Renal cortex interstitium (tissue), 11 donors: Measurements from ENCODE around the gene C1QTNF1. TPM values are rescaled to one million over a fixed set of nuclear protein-coding genes. Genes with fewer than 3 reads are reported as not detected.
"Not testable (repeated sequence)": the region's sequence is repeated elsewhere in the genome, so short reads cannot be mapped to it uniquely, and the experiment has no call there.

Experiments
- DNase-seq, 11 donors: peaks; one replicate each; pipeline ENCODE4 v3.0.0-alpha.2; 2013; ENCODE audit warnings: low read depth in 9 of 11, low spot score in 4 of 11; ENCODE audit errors: extremely low read depth in 1 of 11
- polyA plus RNA-seq, 3 donors: library from polyadenylated mRNA; unstranded; fragments of 120-200 nt; gene quantifications; one replicate each; pipeline ENCODE4 v1.2.1, GENCODE V29; 2013; ENCODE audit not compliant: insufficient read length in 3 of 3

Gene C1QTNF1
- polyA plus RNA-seq, 3 donors: 2.1 to 3.1 (median 2.9) TPM

DNA sequence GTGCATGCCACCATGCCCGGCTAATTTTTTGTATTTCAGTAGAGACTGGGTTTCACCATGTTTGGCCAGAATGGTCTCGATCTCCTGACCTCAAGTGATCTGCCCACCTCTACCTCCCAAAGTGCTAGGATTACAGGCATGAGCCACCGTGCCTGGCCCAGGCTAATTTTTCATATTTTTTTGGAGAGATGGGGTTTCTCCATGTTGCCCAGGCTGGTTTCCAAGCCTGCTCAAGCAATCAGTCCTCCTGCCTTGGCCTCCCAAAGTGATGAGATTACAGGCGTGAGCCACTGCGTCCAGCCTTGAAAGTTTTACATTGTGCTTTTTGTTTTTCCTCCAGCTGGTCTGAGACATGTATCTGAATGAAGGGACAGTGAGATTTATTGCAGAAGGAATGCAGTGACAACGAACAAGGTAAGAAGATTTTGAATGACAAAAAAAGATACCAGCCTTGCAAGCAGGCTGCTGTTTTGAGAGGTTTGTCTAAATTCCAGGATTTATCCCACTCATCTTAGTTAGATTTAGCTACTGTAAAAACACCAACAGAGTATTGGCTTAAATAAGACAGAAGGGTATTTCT is 47.3 kb downstream of the C1QTNF1 start:
- DNase-seq: no peak

DNA sequence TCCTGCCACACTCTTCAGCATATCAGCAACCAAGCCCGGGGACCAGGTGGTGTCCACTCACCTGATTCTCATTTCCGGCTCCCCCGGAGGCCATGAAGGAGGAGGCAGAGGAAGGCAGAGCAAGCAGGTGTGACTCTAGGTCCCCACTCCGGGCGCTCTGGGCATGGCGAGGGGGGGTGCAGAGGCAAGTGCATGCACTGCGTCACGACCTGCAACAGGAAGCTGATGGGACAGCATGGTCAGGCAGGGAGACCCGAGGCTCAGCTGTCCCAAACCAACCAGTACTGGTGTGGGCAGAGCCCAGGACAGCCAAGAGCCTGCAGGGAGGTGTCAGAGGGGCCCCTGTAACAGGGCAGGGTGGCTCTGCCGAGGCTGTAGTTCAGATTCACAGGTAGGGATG is 48.6 kb downstream of the C1QTNF1 start:
- no peak for DNase-seq

GRCh38 chr17:79073016-79073705 is 49.2 kb downstream of the C1QTNF1 start:
- DNase-seq: no peak

GRCh38 chr17:79073706-79074088 is 49.7 kb downstream of the C1QTNF1 start:
- no peak for DNase-seq

GRCh38 chr17:79074121-79074648 is 50.2 kb downstream of the C1QTNF1 start:
- DNase-seq: not testable (repeated sequence)

GRCh38 chr17:79074649-79075445 is 50.9 kb downstream of the C1QTNF1 start, which contains the start of gene ENGASE:
ENGASE (plus strand) TSS chr17:79074824; CDS start chr17:79074945, 121 bp downstream.
- DNase-seq: peak; percentile 72 to 92 (median 86)

GRCh38 chr17:79075446-79075750 is 51.4 kb downstream of the C1QTNF1 start:
- no peak for DNase-seq

- DNase-seq: no peak
These were observed 52.0 kb downstream of the C1QTNF1 start for GRCh38 chr17:79075861-79076406.

DNA sequence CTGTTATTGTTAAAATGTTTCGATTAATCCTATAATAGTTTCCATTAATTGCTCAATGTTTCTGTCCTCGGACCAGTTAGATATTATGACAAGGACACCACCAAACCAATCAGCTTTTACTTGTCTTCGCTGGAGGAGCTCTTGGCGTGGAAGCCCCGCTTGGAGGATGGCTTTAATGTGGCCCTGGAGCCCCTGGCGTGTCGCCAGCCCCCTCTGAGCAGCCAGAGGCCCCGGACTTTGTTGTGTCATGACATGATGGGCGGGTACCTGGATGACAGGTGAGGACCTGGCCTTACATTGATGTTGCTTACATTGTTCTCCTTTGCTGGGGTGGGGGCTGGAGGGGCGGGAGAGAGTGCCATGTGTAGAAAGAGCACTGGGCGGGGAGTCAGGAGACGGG is 53.6 kb downstream of the C1QTNF1 start:
- DNase-seq: no peak

- no peak for DNase-seq
These were observed 54.7 kb downstream of the C1QTNF1 start for GRCh38 chr17:79078476-79079190.

- DNase-seq: no peak
These were observed 55.6 kb downstream of the C1QTNF1 start for GRCh38 chr17:79079421-79080200.

GRCh38 chr17:79080349-79080748 is 56.4 kb downstream of the C1QTNF1 start:
- DNase-seq: no peak

DNA sequence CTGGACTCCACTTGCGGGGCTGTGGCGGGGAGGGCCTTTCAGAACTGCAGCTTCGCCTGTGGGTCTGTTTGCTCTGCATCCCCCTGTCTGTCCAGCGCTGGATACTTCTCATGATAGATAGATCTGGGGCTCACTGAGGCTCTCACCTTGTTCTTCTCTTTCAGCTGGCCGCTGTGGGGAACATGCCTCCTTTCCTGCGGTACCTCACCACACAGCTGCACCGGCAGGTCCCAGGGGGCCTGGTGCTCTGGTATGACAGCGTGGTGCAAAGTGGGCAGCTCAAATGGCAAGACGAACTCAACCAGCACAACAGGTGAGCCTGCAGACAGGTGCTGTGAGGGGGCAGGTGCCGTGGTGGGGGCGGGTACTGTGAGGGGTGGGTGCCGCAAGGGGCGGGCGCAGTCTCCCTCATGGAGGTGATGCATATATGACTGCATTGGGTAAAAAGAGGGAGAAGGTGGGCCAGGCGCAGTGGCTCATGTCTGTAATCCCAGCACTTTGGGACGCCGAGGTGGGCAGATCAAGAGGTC is 56.9 kb downstream of the C1QTNF1 start:
- no peak for DNase-seq

DNA sequence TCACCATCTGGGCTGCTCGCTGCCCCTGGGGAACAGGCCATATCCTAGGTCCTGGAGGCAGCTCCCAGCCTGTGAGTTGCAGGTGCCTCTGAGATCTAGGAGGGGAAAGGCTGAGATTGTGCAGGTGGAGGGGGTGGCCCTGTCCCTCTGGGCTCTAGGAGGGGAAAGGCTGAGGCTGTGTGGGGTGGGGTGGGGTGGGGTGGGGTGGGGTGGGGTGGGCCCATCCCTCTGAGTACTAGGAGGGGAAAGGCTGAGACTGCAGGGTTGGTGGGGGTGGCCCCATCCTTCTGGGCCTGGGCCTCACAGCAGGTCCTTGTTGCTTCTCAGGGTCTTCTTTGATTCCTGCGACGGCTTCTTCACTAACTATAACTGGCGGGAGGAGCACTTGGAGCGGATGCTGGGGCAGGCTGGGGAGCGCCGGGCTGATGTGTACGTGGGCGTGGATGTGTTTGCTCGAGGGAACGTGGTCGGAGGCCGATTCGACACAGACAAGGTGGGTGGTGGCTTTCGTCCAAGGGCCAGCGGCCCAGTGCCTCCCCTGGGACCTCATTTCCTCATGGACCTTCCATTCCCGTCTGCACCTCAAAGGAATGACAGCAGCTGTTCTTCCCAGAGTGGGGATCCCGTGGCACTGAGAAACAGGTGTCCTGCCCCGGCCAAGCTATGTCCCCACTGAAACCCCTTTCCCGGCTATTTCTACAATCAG is 57.8 kb downstream of the C1QTNF1 start:
- DNase-seq: no peak

GRCh38 chr17:79082311-79083190 is 58.6 kb downstream of the C1QTNF1 start:
- DNase-seq: no peak

DNA sequence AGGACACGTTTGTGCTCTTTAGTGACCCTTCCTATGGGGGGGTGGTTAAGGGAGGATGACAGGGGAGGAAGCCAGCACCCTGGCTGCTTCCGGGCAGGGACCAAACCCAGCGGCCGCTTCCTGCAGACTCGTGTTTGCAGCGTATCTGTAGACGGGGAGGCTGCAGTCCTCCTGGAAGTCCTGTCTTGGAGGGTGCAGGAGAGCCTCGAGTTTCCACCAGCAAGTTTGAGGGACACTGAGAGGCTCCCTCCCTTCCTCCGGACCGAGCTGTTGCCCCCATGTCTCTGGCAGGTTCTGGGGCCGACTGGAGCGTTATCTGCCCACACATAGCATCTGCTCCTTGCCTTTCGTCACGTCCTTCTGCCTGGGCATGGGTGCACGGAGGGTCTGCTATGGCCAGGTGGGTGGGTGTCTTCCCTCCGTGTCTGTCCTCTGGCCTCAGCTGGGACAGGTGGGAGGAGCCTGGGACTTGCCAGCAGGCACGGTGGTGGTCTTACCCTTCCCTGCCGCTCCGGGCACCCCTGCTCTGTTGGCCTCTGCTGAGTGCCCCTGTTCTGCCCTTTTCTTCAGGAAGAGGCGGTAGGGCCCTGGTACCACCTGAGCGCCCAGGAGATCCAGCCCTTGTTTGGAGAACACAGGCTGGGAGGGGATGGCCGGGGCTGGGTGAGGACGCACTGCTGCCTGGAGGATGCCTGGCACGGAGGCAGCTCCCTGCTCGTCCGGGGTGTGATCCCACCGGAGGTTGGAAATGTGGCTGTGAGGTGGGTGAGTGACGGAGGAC is 59.4 kb downstream of the C1QTNF1 start:
- no peak for DNase-seq
